Measurements from ENCODE around the gene KIF6.

KIF6 gene

DNA sequence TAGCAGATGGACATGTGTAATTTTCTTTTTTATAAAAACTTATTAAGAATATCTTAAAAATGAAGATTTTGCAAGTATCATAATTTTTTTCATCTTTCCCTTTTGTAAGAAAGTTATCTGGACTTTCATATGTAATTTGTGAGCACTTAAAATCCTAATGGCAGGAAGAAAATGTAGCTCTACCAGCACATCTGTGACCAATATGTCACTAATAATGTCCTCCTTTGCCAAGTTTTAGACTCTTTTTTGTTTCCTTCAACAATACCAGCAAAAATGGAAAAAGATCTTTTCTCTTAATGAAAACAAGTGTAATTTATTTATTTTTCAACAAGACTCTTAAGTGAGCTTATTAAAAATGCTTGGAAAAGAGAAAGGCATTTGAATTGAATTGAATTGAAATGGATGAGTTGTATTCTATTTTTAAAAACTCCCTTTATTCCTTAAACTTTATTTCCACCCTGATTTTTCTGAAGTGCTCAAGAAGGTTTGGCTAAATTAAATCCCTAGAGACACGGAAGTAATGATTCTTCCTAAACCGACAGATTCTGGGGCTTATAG, 110.7 kb downstream of the KIF6 start:
- H3K27ac ChIP-seq (ENCODE audit: low read length) = no peak overlapping the region
- H3K4me3 ChIP-seq (ENCODE audit: low read length) = no peak overlapping the region
- no peaks in the 10 kb centered on the region for H3K9me3 ChIP-seq (ENCODE audit: insufficient read depth, low read depth, low read length)
- H3K27me3 ChIP-seq (ENCODE audit: insufficient read depth, low read length) = no peaks in the 10 kb centered on the region
- H3K36me3 ChIP-seq (ENCODE audit: insufficient read depth, low read depth, low read length) = no peaks in the 10 kb centered on the region
- H3K9ac ChIP-seq (ENCODE audit: low read depth, low read length) = no peak overlapping the region
- peaks cover 6% of the 10 kb centered on the region; the same call in 1 of the 2 replicates for H3K4me1 ChIP-seq (ENCODE audit: insufficient read depth, low read length)

GRCh38 chr6:39610221-39610620, 115.0 kb downstream of the KIF6 start:
- Histone ChIP-seq H3K27ac (ENCODE audit: low read length) (no peak overlapping the region), H3K36me3 (ENCODE audit: insufficient read depth, low read depth, low read length) (no peaks in the 10 kb centered on the region), H3K4me1 (ENCODE audit: insufficient read depth, low read length) (peaks cover 6% of the 10 kb centered on the region; the same call in 1 of the 2 replicates), H3K9me3 (ENCODE audit: insufficient read depth, low read depth, low read length) (no peaks in the 10 kb centered on the region), H3K27me3 (ENCODE audit: insufficient read depth, low read length) (no peaks in the 10 kb centered on the region), H3K9ac (ENCODE audit: low read depth, low read length) (no peak overlapping the region), H3K4me3 (ENCODE audit: low read length) (no peak overlapping the region)

GRCh38 chr6:39608652-39609345, 116.4 kb downstream of the KIF6 start:
- H3K9me3 ChIP-seq (ENCODE audit: insufficient read depth, low read depth, low read length) = no peaks in the 10 kb centered on the region
- H3K4me3 ChIP-seq (ENCODE audit: low read length) = no peak overlapping the region
- no peak overlapping the region for H3K9ac ChIP-seq (ENCODE audit: low read depth, low read length)
- peaks cover 6% of the 10 kb centered on the region; the same call in 1 of the 2 replicates for H3K4me1 ChIP-seq (ENCODE audit: insufficient read depth, low read length)
- no peaks in the 10 kb centered on the region for H3K36me3 ChIP-seq (ENCODE audit: insufficient read depth, low read depth, low read length)
- H3K27ac ChIP-seq (ENCODE audit: low read length) = no peak overlapping the region
- H3K27me3 ChIP-seq (ENCODE audit: insufficient read depth, low read length) = no peaks in the 10 kb centered on the region

DNA sequence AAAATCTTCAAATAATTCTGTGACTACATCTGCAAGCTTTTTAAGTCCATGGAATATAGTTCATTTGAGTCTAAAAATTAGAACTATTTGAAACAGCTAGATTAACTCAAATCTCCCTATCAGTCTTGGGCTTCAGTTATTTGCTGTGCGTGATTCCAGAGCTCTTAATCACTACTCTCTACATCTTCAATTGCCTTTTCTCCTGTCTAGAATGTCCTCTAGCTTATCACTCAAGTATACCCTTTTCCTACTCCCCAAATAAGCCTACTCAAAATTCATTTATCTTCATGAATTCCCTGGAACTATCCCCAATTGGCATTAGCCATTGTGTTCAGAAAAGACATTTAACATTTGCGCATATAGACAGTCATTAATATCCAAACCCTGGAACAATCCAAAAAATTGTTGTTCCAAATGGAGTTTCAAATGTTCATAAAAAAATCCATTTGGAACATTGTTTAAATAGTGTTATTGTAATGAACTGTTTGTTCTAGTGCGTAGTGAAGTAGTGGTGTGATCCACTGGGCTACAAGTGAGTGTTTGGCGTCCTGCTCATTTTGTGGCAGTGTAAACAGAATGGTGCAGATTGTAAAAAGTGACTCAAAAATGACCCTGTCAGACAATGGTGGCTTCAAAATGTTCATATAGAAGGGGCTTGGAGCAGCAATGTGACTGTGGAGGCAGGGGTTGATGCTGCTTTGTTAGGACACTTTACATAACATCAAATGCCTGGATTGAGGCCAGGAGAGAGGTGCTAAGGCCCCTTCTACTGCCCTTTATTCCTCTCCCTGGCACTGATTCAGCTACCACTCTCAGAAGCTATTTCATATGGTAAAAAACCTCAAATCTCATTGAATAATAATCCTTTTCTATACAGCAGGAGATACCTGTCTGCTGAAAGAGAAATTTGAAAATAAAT, 122.3 kb downstream of the KIF6 start:
- Histone ChIP-seq H3K27me3 (ENCODE audit: insufficient read depth, low read length) (no peaks in the 10 kb centered on the region), H3K9ac (ENCODE audit: low read depth, low read length) (no peak overlapping the region), H3K4me1 (ENCODE audit: insufficient read depth, low read length) (no peaks in the 10 kb centered on the region)

DNA sequence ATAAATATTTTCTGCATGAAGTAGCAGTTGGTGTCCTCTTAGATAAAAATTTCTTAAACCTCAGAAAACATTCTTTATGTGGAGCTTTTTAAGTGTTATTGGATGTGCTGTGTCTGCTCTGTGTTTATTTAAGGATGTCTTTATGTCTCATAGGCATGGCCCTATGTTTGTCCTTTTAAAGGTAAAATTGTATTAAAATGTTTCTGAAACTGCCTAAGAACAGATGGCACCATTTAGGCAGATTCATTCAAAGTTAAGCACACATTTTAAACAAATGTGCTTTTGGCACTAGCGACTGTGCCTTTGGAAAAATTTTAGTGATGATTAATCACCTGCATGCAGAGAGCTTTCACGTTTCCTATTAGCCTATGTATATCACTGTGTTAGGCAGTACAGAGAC, 125.2 kb downstream of the KIF6 start:
- Histone ChIP-seq H3K4me1 (ENCODE audit: insufficient read depth, low read length) (no peaks in the 10 kb centered on the region), H3K9ac (ENCODE audit: low read depth, low read length) (no peak overlapping the region), H3K36me3 (ENCODE audit: insufficient read depth, low read depth, low read length) (no peaks in the 10 kb centered on the region), H3K9me3 (ENCODE audit: insufficient read depth, low read depth, low read length) (no peaks in the 10 kb centered on the region), H3K4me3 (ENCODE audit: low read length) (no peak overlapping the region), H3K27me3 (ENCODE audit: insufficient read depth, low read length) (no peaks in the 10 kb centered on the region), H3K27ac (ENCODE audit: low read length) (no peak overlapping the region)

More for the DNA sequence above, 122.3 kb downstream of the KIF6 start:
- Histone ChIP-seq H3K27ac (ENCODE audit: low read length) (no peak overlapping the region), H3K36me3 (ENCODE audit: insufficient read depth, low read depth, low read length) (no peaks in the 10 kb centered on the region), H3K4me3 (ENCODE audit: low read length) (no peak overlapping the region), H3K9me3 (ENCODE audit: insufficient read depth, low read depth, low read length) (no peaks in the 10 kb centered on the region)

DNA sequence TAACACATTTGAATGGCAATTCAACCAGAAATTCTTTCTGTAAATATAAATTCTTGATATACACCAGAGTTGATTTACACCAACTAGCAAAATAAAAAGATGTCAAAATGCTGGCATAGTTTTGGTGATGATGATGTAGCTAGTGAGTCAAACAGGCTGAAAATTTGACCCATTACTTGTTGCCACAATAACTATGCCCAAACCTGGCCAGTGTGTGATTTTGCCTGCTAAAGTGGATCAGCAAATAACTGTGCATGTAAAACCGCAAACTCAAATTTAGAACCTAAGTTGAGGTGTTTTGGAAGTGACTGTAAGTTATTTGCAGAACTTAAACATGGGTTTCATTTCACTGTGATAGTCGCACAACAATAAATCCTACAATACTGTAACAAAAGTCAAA, 125.9 kb downstream of the KIF6 start:
- no peaks in the 10 kb centered on the region for H3K4me1 ChIP-seq (ENCODE audit: insufficient read depth, low read length)
- H3K36me3 ChIP-seq (ENCODE audit: insufficient read depth, low read depth, low read length) = no peaks in the 10 kb centered on the region
- no peaks in the 10 kb centered on the region for H3K27me3 ChIP-seq (ENCODE audit: insufficient read depth, low read length)
- H3K27ac ChIP-seq (ENCODE audit: low read length) = no peak overlapping the region
- H3K9me3 ChIP-seq (ENCODE audit: insufficient read depth, low read depth, low read length) = no peaks in the 10 kb centered on the region
- H3K9ac ChIP-seq (ENCODE audit: low read depth, low read length) = no peak overlapping the region
- no peak overlapping the region for H3K4me3 ChIP-seq (ENCODE audit: low read length)

DNA sequence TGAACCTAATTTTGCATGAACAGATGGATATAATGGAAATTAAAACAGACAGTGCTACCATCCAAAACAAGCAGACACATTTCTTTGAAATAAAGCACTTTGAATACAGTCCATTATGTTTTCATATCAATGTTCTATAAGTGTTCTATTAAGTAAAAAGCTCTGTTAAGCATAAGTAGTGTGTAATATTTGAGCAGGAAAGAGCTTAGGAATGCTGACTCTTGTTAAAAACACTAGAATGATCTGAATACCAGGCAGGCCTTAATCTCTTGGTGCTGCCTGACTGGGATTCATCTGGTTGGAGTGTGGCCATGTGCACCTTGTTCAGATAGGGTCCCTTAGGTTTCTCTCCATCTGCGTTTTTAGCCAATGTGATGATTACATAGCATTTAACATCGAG, 130.9 kb downstream of the KIF6 start:
- no peak overlapping the region for H3K4me3 ChIP-seq (ENCODE audit: low read length)
- no peaks in the 10 kb centered on the region for H3K9me3 ChIP-seq (ENCODE audit: insufficient read depth, low read depth, low read length)
- no peak overlapping the region for H3K9ac ChIP-seq (ENCODE audit: low read depth, low read length)
- H3K36me3 ChIP-seq (ENCODE audit: insufficient read depth, low read depth, low read length) = no peaks in the 10 kb centered on the region
- no peak overlapping the region for H3K27ac ChIP-seq (ENCODE audit: low read length)
- H3K27me3 ChIP-seq (ENCODE audit: insufficient read depth, low read length) = no peaks in the 10 kb centered on the region
- H3K4me1 ChIP-seq (ENCODE audit: insufficient read depth, low read length) = peaks cover 8% of the 10 kb centered on the region; the same call in 1 of the 2 replicates

DNA sequence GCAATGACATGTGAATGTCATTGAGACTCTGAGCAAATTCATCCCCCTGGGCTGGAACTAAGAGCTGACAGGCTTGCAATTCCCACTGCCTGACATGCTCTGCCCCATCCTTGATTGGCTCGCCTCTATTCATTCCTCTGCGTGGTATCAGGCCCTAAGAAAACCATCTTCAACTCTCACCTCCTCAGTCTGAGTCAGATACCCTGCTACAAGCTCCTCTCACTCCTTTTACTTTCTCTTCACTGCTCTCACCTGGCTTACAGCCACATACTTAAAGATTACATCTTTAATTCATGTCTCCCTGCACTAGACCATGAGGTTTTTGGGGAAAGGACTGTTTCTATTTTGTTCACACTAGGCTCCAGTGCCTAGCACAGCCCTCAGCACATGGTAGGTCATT, 131.6 kb downstream of the KIF6 start:
- peaks cover 8% of the 10 kb centered on the region; the same call in 1 of the 2 replicates for H3K4me1 ChIP-seq (ENCODE audit: insufficient read depth, low read length)
- H3K27me3 ChIP-seq (ENCODE audit: insufficient read depth, low read length) = no peaks in the 10 kb centered on the region
- no peaks in the 10 kb centered on the region for H3K9me3 ChIP-seq (ENCODE audit: insufficient read depth, low read depth, low read length)
- H3K4me3 ChIP-seq (ENCODE audit: low read length) = no peak overlapping the region
- H3K36me3 ChIP-seq (ENCODE audit: insufficient read depth, low read depth, low read length) = no peaks in the 10 kb centered on the region
- no peak overlapping the region for H3K9ac ChIP-seq (ENCODE audit: low read depth, low read length)
- no peak overlapping the region for H3K27ac ChIP-seq (ENCODE audit: low read length)

- Histone ChIP-seq H3K36me3 (ENCODE audit: insufficient read depth, low read depth, low read length) (no peaks in the 10 kb centered on the region), H3K9me3 (ENCODE audit: insufficient read depth, low read depth, low read length) (no peaks in the 10 kb centered on the region)
Observed at GRCh38 chr6:39590871-39591393, 134.3 kb downstream of the KIF6 start.

DNA sequence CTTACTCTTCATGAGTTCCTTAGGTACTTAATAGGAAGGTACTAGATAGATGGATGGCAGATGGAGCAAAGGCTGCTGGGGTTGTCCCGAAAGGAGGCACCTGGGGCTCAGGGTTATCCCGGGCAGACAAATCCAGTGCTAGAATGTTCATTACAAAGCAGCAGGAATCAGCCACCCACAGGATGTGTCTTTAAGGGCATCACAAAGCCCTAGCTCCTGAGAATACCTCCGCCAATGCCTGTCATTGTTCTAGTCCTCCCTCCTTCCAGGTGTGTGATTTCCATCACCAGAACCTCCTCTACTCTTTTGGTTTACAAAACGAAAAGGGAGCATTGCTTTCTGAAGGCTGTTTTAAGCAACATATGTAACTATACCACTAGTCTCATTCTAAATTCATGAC, 138.1 kb downstream of the KIF6 start:
- no peak overlapping the region for H3K4me3 ChIP-seq (ENCODE audit: low read length)
- no peaks in the 10 kb centered on the region for H3K36me3 ChIP-seq (ENCODE audit: insufficient read depth, low read depth, low read length)
- H3K4me1 ChIP-seq (ENCODE audit: insufficient read depth, low read length) = peaks cover 13% of the 10 kb centered on the region; the same call in 1 of the 2 replicates
- no peaks in the 10 kb centered on the region for H3K27me3 ChIP-seq (ENCODE audit: insufficient read depth, low read length)
- H3K9ac ChIP-seq (ENCODE audit: low read depth, low read length) = no peak overlapping the region
- no peak overlapping the region for H3K27ac ChIP-seq (ENCODE audit: low read length)
- peaks cover 7% of the 10 kb centered on the region; the same call in 1 of the 2 replicates for H3K9me3 ChIP-seq (ENCODE audit: insufficient read depth, low read depth, low read length)

More at GRCh38 chr6:39590871-39591393, 134.3 kb downstream of the KIF6 start:
- Histone ChIP-seq H3K4me1 (ENCODE audit: insufficient read depth, low read length) (peaks cover 11% of the 10 kb centered on the region; the same call in 1 of the 2 replicates), H3K4me3 (ENCODE audit: low read length) (no peak overlapping the region), H3K27me3 (ENCODE audit: insufficient read depth, low read length) (no peaks in the 10 kb centered on the region), H3K27ac (ENCODE audit: low read length) (no peak overlapping the region), H3K9ac (ENCODE audit: low read depth, low read length) (no peak overlapping the region)

DNA sequence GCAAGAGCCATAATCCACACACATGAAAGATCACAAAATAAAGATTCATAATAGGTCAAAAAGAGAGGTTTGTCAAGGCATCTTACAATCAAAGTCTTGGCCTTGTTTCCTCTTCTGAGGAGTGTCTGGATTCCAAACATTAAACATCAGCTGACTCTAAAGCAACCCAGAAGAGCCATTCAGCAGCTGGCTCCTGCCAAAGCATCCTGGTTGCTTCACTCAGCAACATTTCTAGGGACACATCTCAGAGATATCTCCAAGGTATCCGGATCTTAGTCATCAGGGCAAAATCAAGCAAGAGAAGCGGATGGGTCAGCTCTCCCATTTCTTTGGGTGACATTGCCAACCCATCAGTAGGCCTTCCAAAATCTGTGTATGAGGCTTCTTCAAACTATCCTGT, 139.6 kb downstream of the KIF6 start:
- no peaks in the 10 kb centered on the region for H3K27me3 ChIP-seq (ENCODE audit: insufficient read depth, low read length)
- no peak overlapping the region for H3K27ac ChIP-seq (ENCODE audit: low read length)
- H3K4me3 ChIP-seq (ENCODE audit: low read length) = no peak overlapping the region
- peaks cover 8% of the 10 kb centered on the region; the same call in 1 of the 2 replicates for H3K4me1 ChIP-seq (ENCODE audit: insufficient read depth, low read length)
- peaks cover 7% of the 10 kb centered on the region; the same call in 1 of the 2 replicates for H3K9me3 ChIP-seq (ENCODE audit: insufficient read depth, low read depth, low read length)
- H3K9ac ChIP-seq (ENCODE audit: low read depth, low read length) = no peak overlapping the region
- H3K36me3 ChIP-seq (ENCODE audit: insufficient read depth, low read depth, low read length) = no peaks in the 10 kb centered on the region

Measured in iPS-20b (cell line).